HG02943 (cell line): Measurements from ENCODE around the gene FREM2.

Source experiments
- ATAC-seq: cut with Tn5 transposase; IDR thresholded peaks from one replicate; pipeline ENCODE4 v1.9.1; 2021; ENCODE audit warnings: mild to moderate bottlenecking, low read depth, moderate library complexity; ENCODE audit not compliant: unreplicated experiment

Gene FREM2

GRCh38 chr13:38686577-38687245 is at the start of gene FREM2:
FREM2 (plus strand) TSS chr13:38687077; CDS start chr13:38687345, 268 bp downstream.
- ATAC-seq: no peak

GRCh38 chr13:38637576-38637975 is 49.3 kb upstream of the FREM2 start:
- no peak for ATAC-seq

GRCh38 chr13:38641164-38641948 is 45.5 kb upstream of the FREM2 start:
- ATAC-seq: no peak

GRCh38 chr13:38647312-38647711 is 39.6 kb upstream of the FREM2 start:
- no peak for ATAC-seq

- no peak for ATAC-seq
These were observed 38.0 kb upstream of the FREM2 start for GRCh38 chr13:38648912-38649311.

- no peak for ATAC-seq
These were observed 30.2 kb upstream of the FREM2 start for GRCh38 chr13:38656699-38657098.

GRCh38 chr13:38657191-38657590 is 29.7 kb upstream of the FREM2 start:
- no peak for ATAC-seq

GRCh38 chr13:38658906-38659305 is 28.0 kb upstream of the FREM2 start:
- no peak for ATAC-seq

- no peak for ATAC-seq
These were observed 25.7 kb upstream of the FREM2 start for GRCh38 chr13:38661010-38661675.

GRCh38 chr13:38662362-38662761 is 24.5 kb upstream of the FREM2 start:
- ATAC-seq: no peak

- no peak for ATAC-seq
These were observed 22.0 kb upstream of the FREM2 start for GRCh38 chr13:38664906-38665305.

- ATAC-seq: no peak
These were observed 19.3 kb upstream of the FREM2 start for GRCh38 chr13:38667526-38668109.

- ATAC-seq: no peak
These were observed 17.5 kb upstream of the FREM2 start for GRCh38 chr13:38669234-38669964.

GRCh38 chr13:38670627-38671026 is 16.2 kb upstream of the FREM2 start:
- no peak for ATAC-seq

- no peak for ATAC-seq
These were observed 14.9 kb upstream of the FREM2 start for GRCh38 chr13:38671980-38672379.

GRCh38 chr13:38674208-38674607 is 12.7 kb upstream of the FREM2 start:
- no peak for ATAC-seq

- no peak for ATAC-seq
These were observed 6.0 kb upstream of the FREM2 start for GRCh38 chr13:38680912-38681311.

- ATAC-seq: no peak
These were observed 2.2 kb upstream of the FREM2 start for GRCh38 chr13:38684714-38685113.

GRCh38 chr13:38685431-38685830 is 1.4 kb upstream of the FREM2 start:
- ATAC-seq: no peak

GRCh38 chr13:38685974-38686576 is 802 bp upstream of the FREM2 start:
- no peak for ATAC-seq
